GM18508 (cell line): ENCODE data around the gene WFS1.

Experiments
- ATAC-seq: cut with Tn5 transposase; IDR thresholded peaks from one replicate; pipeline ENCODE4 v1.9.1; 2021; ENCODE audit warnings: moderate number of reproducible peaks; ENCODE audit not compliant: insufficient read depth, unreplicated experiment

Gene WFS1

GRCh38 chr4:6232836-6233785 lies 36.5 kb upstream of the WFS1 start:
- no peak for ATAC-seq

GRCh38 chr4:6233929-6234328 lies 35.7 kb upstream of the WFS1 start:
- no peak for ATAC-seq

- no peak for ATAC-seq
Observed at GRCh38 chr4:6235012-6235411, 34.6 kb upstream of the WFS1 start.

- ATAC-seq: no peak
Observed at GRCh38 chr4:6235901-6236640, 33.6 kb upstream of the WFS1 start.

GRCh38 chr4:6236816-6237390 lies 32.7 kb upstream of the WFS1 start:
- ATAC-seq: no peak

- no peak for ATAC-seq
Observed at GRCh38 chr4:6239486-6239885, 30.2 kb upstream of the WFS1 start.

- ATAC-seq: no peak
Observed at GRCh38 chr4:6239968-6240367, 29.7 kb upstream of the WFS1 start.

GRCh38 chr4:6241062-6241845 lies 28.4 kb upstream of the WFS1 start:
- no peak for ATAC-seq

- ATAC-seq: no peak
Observed at GRCh38 chr4:6242271-6243029, 27.2 kb upstream of the WFS1 start.

- no peak for ATAC-seq
Observed at GRCh38 chr4:6245246-6246169, 24.1 kb upstream of the WFS1 start.

GRCh38 chr4:6246170-6246634 lies 23.4 kb upstream of the WFS1 start:
- no peak for ATAC-seq

GRCh38 chr4:6248394-6248793 lies 21.3 kb upstream of the WFS1 start:
- no peak for ATAC-seq

GRCh38 chr4:6250235-6250983 lies 19.2 kb upstream of the WFS1 start:
- no peak for ATAC-seq

- ATAC-seq: no peak
Observed at GRCh38 chr4:6250984-6251295, 18.7 kb upstream of the WFS1 start.

GRCh38 chr4:6251365-6251764 lies 18.3 kb upstream of the WFS1 start:
- no peak for ATAC-seq

GRCh38 chr4:6252051-6252450 lies 17.6 kb upstream of the WFS1 start:
- ATAC-seq: no peak

- ATAC-seq: no peak
Observed at GRCh38 chr4:6253111-6253510, 16.5 kb upstream of the WFS1 start.

- no peak for ATAC-seq
Observed at GRCh38 chr4:6253961-6254360, 15.7 kb upstream of the WFS1 start.
